ENCODE results near the gene MFGE8.

The MFGE8 gene

GRCh38 chr15:88894819-88895767, 18.1 kb downstream of the MFGE8 start, which contains the start of gene HAPLN3:
Gene HAPLN3, minus strand, starts transcription at chr15:88895544. Its CDS starts 8,246 bp downstream, at chr15:88887298.
- ATAC-seq, result peak; percentile 38
- no peak for TF ChIP-seq ISL1 (CRISPR knock-in tag; IDR thresholded peaks at IDR 0.05)
- no peak for TF ChIP-seq ZNF565 (CRISPR knock-in tag; conservative IDR thresholded peaks at IDR 0.05; ENCODE audit: low read depth)
- no peak for TF ChIP-seq PPARA (CRISPR knock-in tag; IDR thresholded peaks at IDR 0.05; ENCODE audit: borderline replicate concordance)
- no peak for TF ChIP-seq ZC3H10 (CRISPR knock-in tag; IDR thresholded peaks at IDR 0.05)
- no peak for TF ChIP-seq ZNF8 (CRISPR knock-in tag; IDR thresholded peaks at IDR 0.05)
- TF ChIP-seq BACH2 (CRISPR knock-in tag; IDR thresholded peaks at IDR 0.05; ENCODE audit: borderline replicate concordance), result no peak
- no peak for TF ChIP-seq ZFP30 (CRISPR knock-in tag; IDR thresholded peaks at IDR 0.05)
- no peak for TF ChIP-seq CSDC2 (CRISPR knock-in tag; IDR thresholded peaks at IDR 0.05)
- TF ChIP-seq PATZ1 (CRISPR knock-in tag; IDR thresholded peaks at IDR 0.05; ENCODE audit: borderline replicate concordance), result no peak
- no peak for TF ChIP-seq CSRNP3 (CRISPR knock-in tag; IDR thresholded peaks at IDR 0.05)
- no peak for TF ChIP-seq SNAI2 (CRISPR knock-in tag; IDR thresholded peaks at IDR 0.05)

GRCh38 chr15:88894348-88894818, 18.8 kb downstream of the MFGE8 start:
- TF ChIP-seq GLIS3 (CRISPR knock-in tag; IDR thresholded peaks at IDR 0.05) (no peak), ZFP3 (CRISPR knock-in tag; IDR thresholded peaks at IDR 0.05) (no peak), ZC3H10 (CRISPR knock-in tag; IDR thresholded peaks at IDR 0.05) (no peak), TSHZ2 (CRISPR knock-in tag; IDR thresholded peaks at IDR 0.05) (no peak), CSRNP3 (CRISPR knock-in tag; IDR thresholded peaks at IDR 0.05) (no peak), ISL1 (CRISPR knock-in tag; IDR thresholded peaks at IDR 0.05) (no peak), ZFP30 (CRISPR knock-in tag; IDR thresholded peaks at IDR 0.05) (no peak), ESRRG (CRISPR knock-in tag; IDR thresholded peaks at IDR 0.05) (no peak), SNAI2 (CRISPR knock-in tag; IDR thresholded peaks at IDR 0.05) (no peak), CREB5 (CRISPR knock-in tag; IDR thresholded peaks at IDR 0.05; ENCODE audit: low read depth) (no peak), CSDC2 (CRISPR knock-in tag; IDR thresholded peaks at IDR 0.05) (no peak), BACH2 (CRISPR knock-in tag; IDR thresholded peaks at IDR 0.05; ENCODE audit: borderline replicate concordance) (no peak), ZNF565 (CRISPR knock-in tag; conservative IDR thresholded peaks at IDR 0.05; ENCODE audit: low read depth) (no peak), PPARA (CRISPR knock-in tag; IDR thresholded peaks at IDR 0.05; ENCODE audit: borderline replicate concordance) (no peak), ZNF70 (CRISPR knock-in tag; IDR thresholded peaks at IDR 0.05) (no peak), ARNTL (CRISPR knock-in tag; IDR thresholded peaks at IDR 0.05; ENCODE audit: borderline replicate concordance, low read depth) (no peak), RARB (CRISPR knock-in tag; IDR thresholded peaks at IDR 0.05) (no peak), TOX (CRISPR knock-in tag; IDR thresholded peaks at IDR 0.05; ENCODE audit: borderline replicate concordance) (no peak)
- ATAC-seq, result peak; percentile 60

All from SK-N-SH treated with all-trans-retinoic acid at 6 μM for 48 hours (cell line).